ENCODE data around the gene LTA.

- TF ChIP-seq, protein P1, sequence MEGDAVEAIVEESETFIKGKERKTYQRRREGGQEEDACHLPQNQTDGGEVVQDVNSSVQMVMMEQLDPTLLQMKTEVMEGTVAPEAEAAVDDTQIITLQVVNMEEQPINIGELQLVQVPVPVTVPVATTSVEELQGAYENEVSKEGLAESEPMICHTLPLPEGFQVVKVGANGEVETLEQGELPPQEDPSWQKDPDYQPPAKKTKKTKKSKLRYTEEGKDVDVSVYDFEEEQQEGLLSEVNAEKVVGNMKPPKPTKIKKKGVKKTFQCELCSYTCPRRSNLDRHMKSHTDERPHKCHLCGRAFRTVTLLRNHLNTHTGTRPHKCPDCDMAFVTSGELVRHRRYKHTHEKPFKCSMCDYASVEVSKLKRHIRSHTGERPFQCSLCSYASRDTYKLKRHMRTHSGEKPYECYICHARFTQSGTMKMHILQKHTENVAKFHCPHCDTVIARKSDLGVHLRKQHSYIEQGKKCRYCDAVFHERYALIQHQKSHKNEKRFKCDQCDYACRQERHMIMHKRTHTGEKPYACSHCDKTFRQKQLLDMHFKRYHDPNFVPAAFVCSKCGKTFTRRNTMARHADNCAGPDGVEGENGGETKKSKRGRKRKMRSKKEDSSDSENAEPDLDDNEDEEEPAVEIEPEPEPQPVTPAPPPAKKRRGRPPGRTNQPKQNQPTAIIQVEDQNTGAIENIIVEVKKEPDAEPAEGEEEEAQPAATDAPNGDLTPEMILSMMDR (IDR thresholded peaks at IDR 0.05): no peak
- TF ChIP-seq POLR2A (IDR thresholded peaks at IDR 0.05): no peak
These were observed 49.9 kb downstream of the LTA start for GRCh38 chr6:31621991-31622390.

All from ovary (tissue), 3 donors.